Endometrial microvascular endothelial cells (primary cell): ENCODE results near the gene NCAM2. TPM values are rescaled to one million over a fixed set of nuclear protein-coding genes. Genes with fewer than 3 reads are reported as not detected.

ENCODE experiments used
- in situ Hi-C: cut with HindIII; loops from 2 replicates; pipeline ENCODE4 v1.10.0; 2017; ENCODE audit warnings: low sequenced_read_pairs, low pct_unique_long_range_greater_than_20kb; ENCODE audit errors: inconsistent ontology term
- total RNA-seq: library from RNA; depleted of rRNA; stranded (reverse); fragments of >200 nt; gene quantifications from one replicate; pipeline ENCODE4 v1.2.3, GENCODE V29; 2015; ENCODE audit errors: inconsistent ontology term

Gene NCAM2
- total RNA-seq, 1 donor from 2014 or later, result not detected

GRCh38 chr21:21156957-21157356 is 158.7 kb downstream of the NCAM2 start:
- in situ Hi-C loops, result no loop called here

- in situ Hi-C loops, result no loop called here
Observed at GRCh38 chr21:21158376-21158918, 160.2 kb downstream of the NCAM2 start.

- in situ Hi-C loops, result no loop called here
Observed at GRCh38 chr21:21159253-21159899, 161.2 kb downstream of the NCAM2 start.

- in situ Hi-C loops, result no loop called here
Observed at GRCh38 chr21:21162786-21163185, 164.6 kb downstream of the NCAM2 start.

GRCh38 chr21:21163904-21164303 is 165.7 kb downstream of the NCAM2 start:
- in situ Hi-C loops, result no loop called here

- in situ Hi-C loops, result no loop called here
Observed at GRCh38 chr21:21165063-21165645, 166.9 kb downstream of the NCAM2 start.

GRCh38 chr21:21174676-21175075 is 176.5 kb downstream of the NCAM2 start:
- in situ Hi-C loops, result no loop called here

GRCh38 chr21:21175798-21176334 is 177.7 kb downstream of the NCAM2 start:
- in situ Hi-C loops, result no loop called here

- in situ Hi-C loops, result no loop called here
Observed at GRCh38 chr21:21177353-21177986, 179.3 kb downstream of the NCAM2 start.

GRCh38 chr21:21179619-21180298 is 181.6 kb downstream of the NCAM2 start:
- in situ Hi-C loops, result no loop called here

- in situ Hi-C loops, result no loop called here
Observed at GRCh38 chr21:21182401-21183010, 184.3 kb downstream of the NCAM2 start.

GRCh38 chr21:21183092-21183491 is 184.9 kb downstream of the NCAM2 start:
- in situ Hi-C loops, result no loop called here

- in situ Hi-C loops, result no loop called here
Observed at GRCh38 chr21:21184771-21185528, 186.7 kb downstream of the NCAM2 start.

- in situ Hi-C loops, result no loop called here
Observed at GRCh38 chr21:21187579-21187978, 189.4 kb downstream of the NCAM2 start.

GRCh38 chr21:21188513-21189195 is 190.4 kb downstream of the NCAM2 start:
- in situ Hi-C loops, result no loop called here

GRCh38 chr21:21195417-21195943 is 197.3 kb downstream of the NCAM2 start:
- in situ Hi-C loops, result no loop called here

GRCh38 chr21:21196087-21196486 is 197.9 kb downstream of the NCAM2 start:
- in situ Hi-C loops, result no loop called here
